RWPE1 (cell line): Measurements from ENCODE around the gene SHISA6.

Experiments used
- CTCF ChIA-PET: fragments of 350-600 bp; sonication (Branson Sonifier 250); formaldehyde crosslinking; extraction: SDS; loops from one replicate; lab custom pipeline; 2021; lab: Yijun Ruan, JAX
- POLR2A ChIA-PET: fragments of 400-600 bp; formaldehyde crosslinking; extraction: SDS; loops from one replicate; lab custom pipeline; 2020; ENCODE audit warnings: antibody characterized with exemption; ENCODE audit not compliant: low non-redundant PET; lab: Yijun Ruan, JAX
- DNase-seq: peaks from one replicate; pipeline ENCODE4 v3.0.0; 2012; ENCODE audit warnings: low spot score
- H3K27ac ChIP-seq: fragments of 450-650 bp; 2 replicates; pipeline ENCODE4 v1.5.1; 2017
- CTCF ChIP-seq: fragments of 450-650 bp; conservative IDR thresholded peaks from 2 replicates; pipeline ENCODE4 v1.5.1; 2017; ENCODE audit warnings: low read depth, mild to moderate bottlenecking

SHISA6 gene

GRCh38 chr17:11459861-11460331, 218.9 kb downstream of the SHISA6 start:
- no peak for DNase-seq
- POLR2A ChIA-PET = no interaction called here
- no peak for TF ChIP-seq CTCF

GRCh38 chr17:11461993-11462548, 221.1 kb downstream of the SHISA6 start:
- ChIA-PET POLR2A (no interaction called here), CTCF (no interaction called here)
- no peak overlapping the region for H3K27ac ChIP-seq
- DNase-seq = no peak
- TF ChIP-seq CTCF = no peak

More at GRCh38 chr17:11459861-11460331, 218.9 kb downstream of the SHISA6 start:
- CTCF ChIA-PET = no interaction called here
- no peak overlapping the region for H3K27ac ChIP-seq

- no peak for DNase-seq
These were observed 226.6 kb downstream of the SHISA6 start for GRCh38 chr17:11467639-11468038.

GRCh38 chr17:11485336-11486100, 244.5 kb downstream of the SHISA6 start:
- no peak for DNase-seq
- ChIA-PET CTCF (no interaction called here), POLR2A (no interaction called here)
- no peak for TF ChIP-seq CTCF
- H3K27ac ChIP-seq = no peak overlapping the region

More at GRCh38 chr17:11467639-11468038, 226.6 kb downstream of the SHISA6 start:
- H3K27ac ChIP-seq = no peak overlapping the region
- TF ChIP-seq CTCF = no peak
- ChIA-PET POLR2A (no interaction called here), CTCF (no interaction called here)

- TF ChIP-seq CTCF = no peak
- ChIA-PET CTCF (interaction anchor here (0.5 to 0.6 kb wide), 2 partner anchors 155 to 229 kb away, joined by 3 read pairs; no protein-coding TSS in a partner anchor), POLR2A (no interaction called here)
- DNase-seq = no peak
- no peak overlapping the region for H3K27ac ChIP-seq
These were observed 245.3 kb downstream of the SHISA6 start for GRCh38 chr17:11486101-11486867.

GRCh38 chr17:11486868-11487310, 245.9 kb downstream of the SHISA6 start:
- POLR2A ChIA-PET = no interaction called here
- CTCF ChIA-PET = interaction anchor here (0.5 to 0.6 kb wide), 2 partner anchors 155 to 642 kb away, joined by 3 read pairs; no protein-coding TSS in a partner anchor
- no peak for TF ChIP-seq CTCF
- DNase-seq = no peak
- H3K27ac ChIP-seq = no peak overlapping the region
